ENCODE measurements around the gene RPTOR. TPM values are rescaled to one million over a fixed set of nuclear protein-coding genes. Genes with fewer than 3 reads are reported as not detected.

RPTOR gene
- total and polyA plus RNA-seq, 2 experiments from 2014 or later: 6.6 to 16.1 TPM

GRCh38 chr17:80591788-80592187, 47.1 kb downstream of the RPTOR start:
- Histone ChIP-seq H3K27me3 (replicated peaks; ENCODE audit: insufficient read depth) (no peaks in the 10 kb centered on the region), H3K27ac (no peak overlapping the region), H3K9me3 (ENCODE audit: low read depth) (no peaks in the 10 kb centered on the region), H3K4me2 (ENCODE audit: unreplicated experiment) (no peak overlapping the region), H3K4me1 (ENCODE audit: insufficient read depth) (0 out of 2 replicates have a peak, but pooled peaks cover under 1% of the 10 kb centered on the region), H4K20me1 (ENCODE audit: insufficient read depth) (peaks cover 19% of the 10 kb centered on the region), H3K9me2 (ENCODE audit: insufficient read depth) (no peaks in the 10 kb centered on the region), H3F3A (ENCODE audit: insufficient read depth) (no peaks in the 10 kb centered on the region), H3K79me2 (ENCODE audit: insufficient read depth) (peaks cover 97% of the 10 kb centered on the region), H3K36me3 (ENCODE audit: low read depth) (no peaks in the 10 kb centered on the region), H2AFZ (no peak overlapping the region), H3K9ac (no peak overlapping the region), H3K4me3 (no peak overlapping the region)
- TF ChIP-seq EZH2phosphoT487 (IDR thresholded peaks at IDR 0.05; ENCODE audit: insufficient read depth, low read depth) (no peak), EZH2 (IDR thresholded peaks at IDR 0.05; ENCODE audit: insufficient read depth, poor library complexity, severe bottlenecking) (no peak)
- DNase-seq: no peak
- WGBS, 2 experiments (ENCODE audit: low coverage in 1 of 2, low lambda C conversion rate in 2 of 2, missing lambda C conversion rate in 2 of 2): 98 to 100% methylated on average over 3 of the region's 3 CpGs
- in situ Hi-C loops (cut with MboI): no loop called here

DNA sequence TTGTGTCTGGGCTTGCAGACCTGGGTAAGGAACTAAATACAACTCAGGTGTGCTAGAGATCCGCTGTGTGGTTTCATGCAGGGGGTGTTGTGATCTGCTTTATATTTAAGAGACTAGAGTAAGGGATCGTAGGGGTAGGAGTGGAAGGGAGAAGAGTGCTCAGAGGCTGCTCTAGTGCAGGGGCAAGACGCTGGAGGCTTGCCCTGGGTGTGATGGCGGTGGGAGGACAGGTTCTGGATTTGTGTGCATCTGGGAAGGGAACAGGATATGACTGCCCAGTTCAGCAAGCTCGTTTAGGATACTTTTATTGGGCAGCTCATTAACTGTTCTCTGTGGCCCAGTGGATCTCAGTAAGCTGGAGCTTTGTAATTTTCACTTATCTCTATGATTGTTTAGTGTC, 47.6 kb downstream of the RPTOR start:
- no peak overlapping the region for H3K9ac ChIP-seq
- no peak overlapping the region for H3K4me3 ChIP-seq
- no peak overlapping the region for H3K27ac ChIP-seq
- no peak for DNase-seq
- H4K20me1 ChIP-seq (ENCODE audit: insufficient read depth): peaks cover 19% of the 10 kb centered on the region
- in situ Hi-C loops (cut with MboI): no loop called here
- TF ChIP-seq EZH2phosphoT487 (IDR thresholded peaks at IDR 0.05; ENCODE audit: insufficient read depth, low read depth): no peak
- TF ChIP-seq EZH2 (IDR thresholded peaks at IDR 0.05; ENCODE audit: insufficient read depth, poor library complexity, severe bottlenecking): no peak
- H3K4me1 ChIP-seq (ENCODE audit: insufficient read depth): peaks cover 5% of the 10 kb centered on the region; the same call in 1 of the 2 replicates
- H3K27me3 ChIP-seq (replicated peaks; ENCODE audit: insufficient read depth): no peaks in the 10 kb centered on the region
- H3K4me2 ChIP-seq (ENCODE audit: unreplicated experiment): no peak overlapping the region
- H2AFZ ChIP-seq: no peak overlapping the region
- H3K79me2 ChIP-seq (ENCODE audit: insufficient read depth): peaks cover 95% of the 10 kb centered on the region
- no peaks in the 10 kb centered on the region for H3K9me3 ChIP-seq (ENCODE audit: low read depth)
- WGBS, 2 experiments (ENCODE audit: low coverage in 1 of 2, low lambda C conversion rate in 2 of 2, missing lambda C conversion rate in 2 of 2): 69 to 71% methylated on average over 5 of the region's 5 CpGs
- no peaks in the 10 kb centered on the region for H3K36me3 ChIP-seq (ENCODE audit: low read depth)
- H3F3A ChIP-seq (ENCODE audit: insufficient read depth): no peaks in the 10 kb centered on the region
- H3K9me2 ChIP-seq (ENCODE audit: insufficient read depth): no peaks in the 10 kb centered on the region

- Histone ChIP-seq H3K9ac (no peak overlapping the region), H3K36me3 (ENCODE audit: low read depth) (no peaks in the 10 kb centered on the region), H3K4me2 (ENCODE audit: unreplicated experiment) (no peak overlapping the region), H3K27ac (no peak overlapping the region), H3F3A (ENCODE audit: insufficient read depth) (no peaks in the 10 kb centered on the region), H3K79me2 (ENCODE audit: insufficient read depth) (peaks cover 95% of the 10 kb centered on the region), H3K4me3 (no peak overlapping the region), H3K27me3 (replicated peaks; ENCODE audit: insufficient read depth) (no peaks in the 10 kb centered on the region), H2AFZ (no peak overlapping the region), H3K9me3 (ENCODE audit: low read depth) (no peaks in the 10 kb centered on the region), H3K4me1 (ENCODE audit: insufficient read depth) (peaks cover 8% of the 10 kb centered on the region; the same call in 1 of the 2 replicates), H3K9me2 (ENCODE audit: insufficient read depth) (no peaks in the 10 kb centered on the region), H4K20me1 (ENCODE audit: insufficient read depth) (peaks cover 17% of the 10 kb centered on the region)
- TF ChIP-seq EZH2 (IDR thresholded peaks at IDR 0.05; ENCODE audit: insufficient read depth, poor library complexity, severe bottlenecking) (no peak), EZH2phosphoT487 (IDR thresholded peaks at IDR 0.05; ENCODE audit: insufficient read depth, low read depth) (no peak)
- DNase-seq: no peak
- 96 to 97% methylated on average over 8 of the region's 8 CpGs for WGBS, 2 experiments (ENCODE audit: low coverage in 1 of 2, low lambda C conversion rate in 2 of 2, missing lambda C conversion rate in 2 of 2)
- in situ Hi-C loops (cut with MboI): no loop called here
These were observed 48.5 kb downstream of the RPTOR start for GRCh38 chr17:80593181-80593580.

GRCh38 chr17:80594431-80595269, 50.0 kb downstream of the RPTOR start:
- Histone ChIP-seq H3K27ac (no peak overlapping the region), H3F3A (ENCODE audit: insufficient read depth) (no peaks in the 10 kb centered on the region), H3K4me2 (ENCODE audit: unreplicated experiment) (no peak overlapping the region), H3K79me2 (ENCODE audit: insufficient read depth) (peaks cover 95% of the 10 kb centered on the region), H3K27me3 (replicated peaks; ENCODE audit: insufficient read depth) (no peaks in the 10 kb centered on the region), H3K9me2 (ENCODE audit: insufficient read depth) (no peaks in the 10 kb centered on the region), H3K4me1 (ENCODE audit: insufficient read depth) (peaks cover 11% of the 10 kb centered on the region), H2AFZ (no peak overlapping the region), H3K4me3 (no peak overlapping the region), H4K20me1 (ENCODE audit: insufficient read depth) (peaks cover 12% of the 10 kb centered on the region), H3K36me3 (ENCODE audit: low read depth) (no peaks in the 10 kb centered on the region), H3K9me3 (ENCODE audit: low read depth) (no peaks in the 10 kb centered on the region), H3K9ac (no peak overlapping the region)
- TF ChIP-seq EZH2 (IDR thresholded peaks at IDR 0.05; ENCODE audit: insufficient read depth, poor library complexity, severe bottlenecking): no peak
- WGBS, 2 experiments (ENCODE audit: low coverage in 1 of 2, low lambda C conversion rate in 2 of 2, missing lambda C conversion rate in 2 of 2): 48 to 51% methylated on average over 9 of the region's 9 CpGs
- peak; percentile 33 for DNase-seq
- in situ Hi-C loops (cut with MboI): no loop called here
